ENCODE measurements around the gene SLC25A21.

SLC25A21 gene

DNA sequence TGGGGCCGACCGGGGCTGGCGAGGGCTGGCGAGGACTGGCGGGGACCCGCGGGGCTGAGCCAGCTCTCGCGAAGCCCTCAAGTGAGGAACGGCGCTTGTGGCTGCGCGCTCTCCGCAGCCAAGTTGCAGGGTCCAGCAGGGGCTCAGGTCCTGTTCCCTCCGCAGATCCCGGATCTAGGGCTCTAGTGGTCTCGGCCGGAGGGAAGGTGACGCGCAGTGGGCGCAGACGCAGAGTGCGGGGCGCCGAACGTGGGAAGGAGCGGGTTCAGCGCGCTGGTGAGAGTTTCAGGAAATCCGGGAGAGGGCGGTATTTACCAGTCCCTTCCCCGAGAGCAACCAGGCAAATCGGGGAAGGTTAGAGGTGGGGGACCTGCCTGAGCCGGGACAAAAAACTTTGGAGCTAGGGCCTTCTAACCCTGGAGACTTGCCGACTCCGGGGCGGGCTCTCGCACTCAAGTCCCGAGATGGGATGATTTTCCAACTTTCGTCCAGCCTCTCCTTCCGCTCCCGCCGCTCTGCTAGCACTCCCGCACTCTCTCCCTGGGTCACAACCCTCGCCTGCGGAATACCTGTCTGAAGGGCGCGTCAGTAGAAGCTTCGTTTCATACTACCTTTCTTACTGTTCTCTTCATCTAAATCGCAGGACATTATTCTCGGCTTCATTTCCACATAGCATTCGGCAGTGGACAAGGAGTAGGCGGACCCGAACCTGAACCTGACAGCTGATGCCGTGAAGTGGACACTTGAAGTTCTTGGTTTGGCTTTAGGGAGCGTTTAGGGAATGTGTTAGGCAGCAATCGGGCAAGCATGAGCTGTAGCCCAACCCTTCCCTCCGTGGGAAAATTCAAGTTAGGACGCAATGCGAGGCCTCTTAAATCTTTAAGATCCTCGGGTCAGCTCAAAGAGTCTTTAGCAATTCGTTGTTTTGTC lies 524.3 kb downstream of the SLC25A21 start:
- DNase-seq (ENCODE audit: low spot score), result no peak

DNA sequence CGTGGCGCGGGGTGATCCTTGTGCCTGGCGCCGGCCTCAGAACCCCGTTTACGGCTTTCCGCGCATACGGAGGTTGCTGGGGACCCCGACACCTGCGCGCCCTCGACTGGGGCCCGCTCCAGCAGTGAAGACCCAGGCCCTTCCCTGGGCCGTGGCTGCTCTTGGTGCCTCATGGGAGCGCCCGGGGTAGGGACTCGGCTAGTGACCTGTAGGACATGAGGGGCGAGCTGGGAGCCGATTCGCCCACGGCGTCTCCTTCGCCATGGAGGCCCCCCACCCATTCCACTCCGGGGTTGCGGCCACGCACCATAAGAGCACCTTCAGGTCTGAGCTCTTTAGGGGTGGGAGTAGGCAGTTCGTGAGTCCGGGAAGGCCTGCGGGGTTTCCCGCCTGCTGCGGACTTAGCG lies 525.0 kb downstream of the SLC25A21 start:
- DNase-seq (ENCODE audit: low spot score), result no peak

DNA sequence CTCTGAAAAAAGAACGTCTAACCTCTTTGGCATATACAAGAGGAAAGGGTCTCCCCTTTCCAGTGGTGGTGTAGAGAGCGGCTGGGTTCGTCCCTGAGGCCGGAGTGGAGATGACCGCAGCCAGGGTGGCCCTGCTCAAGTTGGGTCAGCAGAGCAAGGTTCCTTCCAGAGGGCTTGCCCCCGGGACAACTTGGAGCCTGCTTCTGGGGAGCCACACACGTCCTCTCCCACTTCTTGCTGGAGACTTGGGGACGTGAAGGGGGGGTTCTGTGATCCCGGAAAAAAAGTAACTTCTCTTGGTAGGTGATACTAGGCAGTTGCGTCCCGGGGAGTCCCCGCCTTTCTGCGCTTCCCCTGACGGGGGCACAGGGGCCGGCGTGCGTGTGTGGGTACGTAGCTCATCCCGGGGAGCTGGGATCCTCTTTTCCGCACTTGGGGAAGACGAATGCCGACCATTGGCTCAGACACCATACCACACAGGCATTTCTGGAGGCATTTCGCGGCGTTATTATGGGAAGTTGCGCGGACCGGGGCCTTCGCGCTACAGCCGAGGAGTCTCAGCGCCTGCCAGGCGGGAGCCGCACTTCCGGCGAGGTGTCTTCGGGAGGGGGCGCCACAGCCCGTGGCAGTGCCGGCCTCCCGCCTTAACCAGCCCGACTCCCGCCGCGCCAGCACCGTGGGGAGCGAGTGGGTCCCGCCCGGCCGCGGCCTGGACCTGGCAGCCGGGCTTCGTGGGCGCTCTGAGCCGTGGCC lies 525.6 kb downstream of the SLC25A21 start:
- no peak for DNase-seq (ENCODE audit: low spot score)

GRCh38 chr14:36633580-36633979 lies 538.8 kb downstream of the SLC25A21 start:
- DNase-seq (ENCODE audit: low spot score), result no peak

All from hematopoietic multipotent progenitor cell treated with erythropoietin and hydrocortisone succinate and interleukin-3 and kit ligand, for 15 days (in vitro differentiated cells).